CD4-positive, alpha-beta T cell treated with Interleukin-21 for 1 hour (primary cell): Measurements from ENCODE around the gene KLHDC9.
"Not testable (repeated sequence)": the region's sequence is repeated elsewhere in the genome, so short reads cannot be mapped to it uniquely, and the experiment has no call there.

Experiments used
- DNase-seq: peaks from one replicate; pipeline ENCODE4 v3.0.0-alpha.2; 2020

Gene KLHDC9, protein sequence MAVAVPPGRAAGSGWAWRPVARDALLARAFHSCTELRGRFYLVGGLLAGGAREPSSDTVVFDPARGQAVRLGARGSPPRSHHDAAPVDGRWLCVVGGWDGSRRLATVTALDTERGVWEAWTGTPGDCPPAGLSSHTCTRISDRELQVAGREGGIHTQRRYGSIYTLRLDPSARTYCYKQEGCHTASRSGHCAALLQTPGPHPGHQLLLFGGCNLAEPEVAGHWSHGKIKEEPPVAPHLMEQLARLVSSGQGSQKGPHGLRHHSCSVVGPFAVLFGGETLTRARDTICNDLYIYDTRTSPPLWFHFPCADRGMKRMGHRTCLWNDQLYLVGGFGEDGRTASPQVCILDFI

DNA sequence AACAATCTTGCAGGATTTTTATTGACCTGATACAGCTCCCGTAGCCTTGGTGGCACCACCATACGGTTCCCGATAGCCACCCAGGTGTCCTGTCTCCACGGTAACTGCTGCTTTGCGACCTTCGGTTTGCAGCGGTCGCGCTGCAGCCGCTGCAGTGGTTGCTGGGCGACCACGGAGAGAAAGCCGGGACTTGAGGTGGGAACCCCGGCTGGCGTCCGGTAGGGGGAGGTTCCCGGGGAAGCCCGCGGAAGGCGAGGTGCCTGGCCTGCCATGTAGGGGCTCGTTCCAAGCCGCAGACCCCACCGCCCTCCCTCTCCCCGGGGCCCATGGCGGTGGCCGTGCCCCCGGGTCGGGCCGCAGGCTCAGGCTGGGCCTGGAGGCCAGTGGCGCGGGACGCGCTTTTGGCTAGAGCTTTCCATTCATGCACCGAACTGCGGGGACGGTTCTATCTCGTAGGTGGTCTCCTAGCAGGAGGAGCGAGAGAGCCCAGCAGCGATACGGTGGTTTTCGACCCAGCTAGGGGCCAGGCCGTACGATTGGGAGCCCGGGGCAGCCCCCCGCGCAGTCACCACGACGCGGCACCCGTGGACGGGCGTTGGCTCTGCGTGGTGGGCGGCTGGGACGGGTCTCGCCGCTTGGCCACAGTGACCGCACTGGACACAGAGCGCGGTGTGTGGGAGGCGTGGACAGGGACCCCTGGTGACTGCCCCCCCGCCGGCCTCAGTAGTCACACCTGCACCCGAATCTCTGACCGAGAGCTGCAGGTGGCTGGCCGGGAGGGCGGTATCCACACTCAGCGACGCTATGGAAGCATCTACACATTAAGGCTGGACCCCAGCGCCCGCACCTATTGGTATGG, at the start of gene KLHDC9:
Gene KLHDC9, plus strand, starts transcription at position 152 of the 859 bp plus-strand sequence. Its CDS starts 175 bp downstream, at position 327.
- peak; percentile 89 for DNase-seq

DNA sequence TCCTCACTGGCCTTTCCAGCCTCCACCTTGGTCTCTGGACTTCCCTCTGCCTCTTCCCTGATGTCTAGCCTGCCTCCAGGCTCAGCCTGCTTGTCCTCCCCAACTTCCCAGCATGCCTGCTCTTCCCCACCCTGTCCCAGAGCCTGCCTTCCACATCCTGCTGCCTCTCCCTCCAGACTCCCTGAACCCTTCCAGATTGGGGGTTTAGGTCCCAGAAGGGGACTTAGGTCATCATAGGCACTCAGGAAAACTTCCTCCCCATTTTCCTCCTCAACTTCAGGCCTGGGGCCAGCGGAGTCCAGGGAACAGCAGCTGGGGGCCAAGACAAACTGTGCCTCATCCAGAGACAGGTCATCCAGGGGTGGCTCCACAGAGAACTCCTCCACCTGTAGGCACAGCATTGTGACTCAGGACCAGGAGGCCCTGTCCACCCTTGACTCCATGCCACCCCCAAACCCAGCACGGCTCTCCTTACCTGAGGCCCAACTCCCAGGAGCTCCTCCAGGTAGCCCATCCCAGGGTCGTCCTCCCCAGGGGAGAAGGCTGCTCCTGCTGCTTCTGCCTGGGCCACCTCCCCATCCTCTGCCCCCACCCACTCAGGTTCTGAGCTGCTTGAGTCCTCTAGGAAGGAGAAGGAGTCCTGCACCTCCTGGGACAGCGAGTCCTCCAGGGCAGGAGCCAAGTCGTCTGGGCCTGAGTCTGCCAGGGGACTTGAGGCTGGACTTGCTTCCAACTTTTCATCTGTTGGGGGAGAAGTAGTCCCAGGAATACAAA, 49.0 kb upstream of the KLHDC9 start:
- no peak for DNase-seq

DNA sequence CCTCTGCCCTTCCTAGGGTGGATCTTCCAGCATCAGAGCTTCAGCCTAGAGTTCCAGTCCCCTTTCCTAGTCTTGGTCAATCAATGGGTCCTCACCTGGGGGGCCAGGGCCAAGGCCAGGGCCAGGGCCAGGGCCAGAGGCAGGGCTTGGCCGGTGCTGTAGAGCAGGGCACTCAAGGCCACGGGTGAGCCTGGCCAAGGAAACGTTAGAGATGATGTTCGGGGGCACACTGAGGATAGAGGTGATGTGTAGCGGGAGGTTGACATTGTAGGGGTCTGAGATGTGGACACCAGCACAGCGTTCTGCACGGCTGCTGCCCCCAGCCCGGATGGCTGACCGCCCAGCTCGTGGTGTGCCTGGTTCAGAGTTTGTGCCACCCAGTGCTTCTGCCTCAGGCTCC, 46.9 kb upstream of the KLHDC9 start:
- DNase-seq: no peak

DNA sequence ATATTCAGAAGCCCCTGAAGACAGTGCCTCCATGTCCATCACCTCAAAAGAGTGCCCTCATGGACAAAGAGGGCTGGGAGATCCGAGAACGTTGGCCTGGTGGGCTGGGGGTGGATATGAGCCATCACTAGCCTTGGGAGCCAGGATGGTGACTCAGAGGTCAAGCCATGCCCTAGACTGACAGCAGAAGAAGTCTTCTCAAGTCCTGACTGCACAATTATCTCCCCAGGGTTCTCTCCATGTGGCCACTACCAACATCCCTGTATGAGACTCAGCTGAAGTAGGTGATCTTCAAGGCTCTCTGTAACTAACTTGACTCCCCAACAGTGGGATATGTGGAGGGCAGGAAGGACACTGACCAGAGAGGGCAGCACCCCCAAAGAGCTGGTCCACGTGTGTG, 45.3 kb upstream of the KLHDC9 start:
- no peak for DNase-seq

DNA sequence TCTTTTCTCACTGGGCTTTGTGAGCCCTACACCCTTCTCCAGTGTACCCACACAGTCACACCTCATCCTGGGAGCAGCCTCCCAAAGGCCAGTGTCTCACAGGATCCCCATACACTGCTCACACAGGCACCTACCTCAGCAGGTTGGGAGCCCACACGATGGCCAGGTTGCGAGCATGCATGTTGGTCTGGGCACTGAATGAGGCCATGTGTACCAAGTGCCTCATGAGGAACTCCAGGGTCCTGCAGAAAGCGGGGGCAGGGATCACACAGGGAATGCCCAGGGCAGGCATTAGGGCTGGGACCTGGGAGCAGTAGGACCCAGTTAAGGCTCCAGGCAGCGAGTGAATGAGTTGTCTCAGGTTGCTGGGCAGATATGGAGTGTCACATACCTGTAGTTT, 43.9 kb upstream of the KLHDC9 start:
- no peak for DNase-seq

DNA sequence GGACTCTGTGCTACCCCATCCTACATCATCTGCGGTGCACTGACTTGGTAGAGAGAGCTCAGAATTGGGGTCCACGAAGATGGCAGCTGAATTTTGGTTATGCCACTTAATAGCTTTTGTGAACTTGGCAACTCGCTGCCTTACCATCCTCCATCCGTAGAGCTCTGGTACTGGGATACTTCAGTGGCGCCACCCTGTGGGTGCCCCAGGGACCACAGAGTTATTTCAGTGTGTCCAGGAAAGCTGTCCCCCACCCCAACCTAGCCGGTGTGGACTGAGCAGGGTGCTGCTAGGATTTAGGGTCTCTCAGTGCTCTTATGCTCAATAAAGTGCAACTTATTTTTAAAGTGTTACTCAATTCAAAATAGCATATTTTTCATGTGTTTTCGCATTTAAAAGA, 43.4 kb upstream of the KLHDC9 start:
- no peak for DNase-seq

DNA sequence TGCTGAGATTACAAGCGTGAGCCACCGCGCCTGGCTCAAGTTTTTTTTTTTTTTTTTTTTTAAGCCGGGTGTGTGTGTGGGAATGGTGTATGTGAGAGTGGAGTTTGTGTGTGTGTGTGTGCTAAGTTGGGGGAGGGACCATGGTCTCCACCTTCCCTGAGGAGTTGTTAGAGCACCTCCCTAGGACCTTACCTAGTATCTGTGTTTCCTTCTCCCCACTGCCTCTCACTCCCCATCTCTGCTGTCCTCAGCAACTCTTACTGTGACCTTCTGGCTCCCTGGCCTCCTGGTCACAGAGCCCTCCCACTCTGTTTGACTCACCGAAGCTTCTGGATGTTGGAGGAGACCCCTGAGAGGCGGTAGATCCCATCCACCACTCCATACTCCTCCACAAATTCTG, 38.9 kb upstream of the KLHDC9 start:
- DNase-seq: no peak

DNA sequence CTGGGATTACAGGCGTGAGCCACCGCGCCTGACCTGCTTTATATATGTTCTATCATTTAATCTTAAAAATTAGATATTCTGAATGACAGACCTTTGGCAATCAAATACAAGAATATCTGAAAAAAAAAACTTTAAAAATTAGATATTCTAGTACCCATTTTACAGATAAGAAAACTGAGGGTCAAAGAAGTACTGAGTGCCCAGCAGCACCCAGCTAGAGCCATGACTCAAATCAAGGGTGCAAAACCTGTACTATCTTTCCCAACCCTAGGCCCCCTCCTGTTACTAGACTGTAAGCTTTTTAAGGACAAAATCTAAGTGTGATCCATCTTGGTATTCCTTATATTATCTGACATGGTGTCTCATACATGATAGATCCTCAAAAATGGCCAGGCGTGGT, 36.7 kb upstream of the KLHDC9 start:
- DNase-seq: no peak

DNA sequence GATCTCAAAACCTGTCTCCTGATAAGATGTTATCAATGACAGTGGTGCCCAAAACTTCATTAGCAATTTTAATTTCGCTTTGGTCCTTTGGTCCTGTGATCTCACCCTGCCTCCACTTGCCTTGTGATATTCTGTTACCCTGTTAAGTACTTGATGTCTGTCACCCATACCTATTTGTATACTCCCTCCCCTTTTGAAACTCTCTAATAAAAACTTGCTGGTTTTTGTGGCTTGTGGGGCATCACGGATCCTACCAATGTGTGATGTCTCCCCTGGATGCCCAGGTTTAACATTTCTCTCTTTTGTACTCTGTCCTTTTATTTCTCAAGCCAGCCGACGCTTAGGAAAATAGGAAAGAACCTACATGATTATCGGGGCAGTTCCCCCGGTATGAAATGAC, 34.2 kb upstream of the KLHDC9 start:
- peak; percentile 36 for DNase-seq

DNA sequence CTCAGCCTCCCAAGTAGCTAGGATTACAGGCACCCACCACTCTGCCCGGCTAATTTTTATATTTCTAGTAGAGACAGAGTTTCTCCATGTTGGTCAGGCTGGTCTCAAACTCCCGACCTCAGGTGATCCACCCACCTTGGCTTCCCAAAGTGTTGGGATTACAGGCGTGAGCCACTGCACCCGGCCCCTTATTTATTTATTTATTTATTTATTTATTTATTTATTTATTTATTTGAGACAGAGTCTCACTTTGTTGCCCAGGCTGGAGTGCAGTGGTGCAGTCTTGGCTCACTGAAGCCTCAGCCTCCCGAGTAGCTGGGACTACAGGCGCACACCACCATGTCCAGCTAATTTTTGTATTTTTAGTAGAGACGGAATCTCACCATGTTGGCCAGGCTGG, 32.5 kb upstream of the KLHDC9 start:
- not testable (repeated sequence) for DNase-seq

DNA sequence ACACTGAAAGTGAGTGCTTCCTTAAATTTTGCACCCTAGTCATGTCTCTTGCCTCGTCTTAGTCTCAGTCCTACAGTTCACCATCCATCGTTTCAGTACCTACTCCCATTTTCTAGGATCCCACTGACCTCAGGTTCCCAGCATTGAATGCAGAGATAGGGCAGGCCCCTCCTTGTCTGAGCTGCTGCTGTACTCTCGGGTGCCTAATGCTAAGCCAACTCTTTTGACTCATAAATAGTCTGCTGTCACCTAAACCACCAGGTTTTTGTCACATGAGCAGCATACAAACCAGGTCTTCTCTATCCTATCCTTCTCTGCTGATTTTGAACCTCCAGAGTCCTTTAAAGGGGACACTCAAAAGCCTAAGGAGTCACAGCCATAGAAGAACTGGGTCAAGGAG, 31.5 kb upstream of the KLHDC9 start:
- peak; percentile 36 for DNase-seq

DNA sequence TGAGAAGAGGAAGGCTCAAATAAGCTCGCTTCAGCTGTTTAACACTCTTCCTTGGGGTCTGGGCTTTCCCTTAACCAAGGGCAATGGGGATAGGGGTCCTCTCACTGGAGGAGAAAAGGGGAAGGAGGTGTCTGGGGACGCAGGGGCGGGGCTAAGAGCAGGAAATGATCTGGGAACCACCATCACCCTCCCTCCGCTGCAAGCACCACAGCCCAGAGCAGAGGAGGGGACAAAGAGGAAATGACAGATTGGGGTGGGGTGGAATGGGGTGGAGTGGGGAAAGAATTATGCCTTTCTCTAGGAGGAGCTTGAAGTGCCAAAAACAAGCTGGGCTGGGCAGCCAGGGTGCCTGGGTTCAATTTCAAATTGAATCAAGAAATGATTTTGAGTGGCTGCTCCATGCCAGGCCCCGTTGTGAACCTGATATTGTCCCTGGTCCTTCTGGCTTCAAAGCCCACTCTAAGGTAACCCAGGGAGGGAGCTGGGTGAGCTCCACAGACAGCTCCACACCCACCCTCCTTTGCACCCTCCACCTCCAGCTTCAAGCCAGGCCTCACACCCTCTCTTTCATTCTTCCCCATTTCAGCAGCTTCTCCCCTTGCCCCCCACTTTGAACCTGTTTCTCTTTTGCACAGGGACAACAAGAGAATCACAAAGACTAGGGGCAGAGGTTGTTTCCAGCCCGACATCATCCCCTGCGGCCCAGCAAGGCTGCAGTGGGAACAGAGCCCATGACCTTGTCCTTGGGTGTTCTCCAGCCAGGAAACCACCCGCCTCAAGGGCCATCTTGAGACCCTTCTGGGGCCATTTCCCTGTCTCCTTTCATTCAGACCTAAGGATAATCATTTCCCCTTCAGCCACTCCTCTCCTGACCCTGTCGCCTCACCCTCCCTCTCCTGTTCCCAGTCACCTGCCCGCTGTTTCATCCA, 29.6 kb upstream of the KLHDC9 start:
- DNase-seq: peak; percentile 94

DNA sequence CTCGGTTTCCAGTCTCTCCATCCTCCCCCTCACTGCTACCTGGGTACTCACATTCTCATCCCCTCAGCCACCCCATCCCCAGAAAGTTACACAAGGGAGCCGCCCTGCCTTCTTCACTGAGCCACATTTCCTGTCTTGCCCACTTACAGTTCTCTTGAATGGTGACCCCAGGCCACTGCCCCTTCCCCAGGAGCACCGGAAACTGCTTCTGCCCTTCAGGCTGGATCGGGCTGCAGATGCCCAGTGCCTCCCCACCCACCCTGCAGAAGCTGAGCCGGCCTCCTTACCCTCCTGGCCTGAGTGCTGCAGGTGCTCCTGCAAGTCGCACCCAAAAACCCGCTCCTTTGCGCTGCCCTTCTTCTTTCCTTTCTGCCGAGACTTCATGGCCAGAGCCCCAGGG, 28.9 kb upstream of the KLHDC9 start:
- DNase-seq: peak; percentile 37

DNA sequence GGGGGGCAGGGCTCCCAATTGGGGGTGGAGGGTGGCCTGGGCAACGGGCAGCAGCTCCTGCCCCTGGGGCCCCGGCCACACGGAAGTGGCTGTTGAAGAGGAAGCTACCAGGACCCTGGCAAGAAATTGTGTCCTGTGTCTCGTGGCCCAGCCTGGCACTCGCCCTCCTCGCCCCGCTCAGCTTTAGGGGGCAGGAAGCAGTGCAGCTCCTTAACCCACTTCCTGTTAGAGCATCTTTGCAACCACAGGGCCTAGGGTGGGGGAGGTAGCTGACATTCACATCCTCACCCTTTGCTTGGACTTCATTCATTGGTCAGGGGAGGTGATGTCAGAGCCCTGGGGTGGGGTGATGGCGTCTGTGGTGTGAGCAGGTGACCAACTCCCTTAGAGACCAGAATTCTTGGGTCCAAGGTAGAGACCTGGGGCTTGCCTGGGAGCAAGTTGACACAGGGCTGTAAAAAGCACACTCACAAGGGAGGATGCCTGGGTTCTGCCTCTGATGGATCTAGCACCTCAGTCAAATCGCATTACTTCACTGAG, 28.4 kb upstream of the KLHDC9 start, which contains the start of gene ARHGAP30:
Gene ARHGAP30, minus strand, starts transcription at position 161 of the 540 bp plus-strand sequence. CDS start 267 bp downstream, outside the sequence.
- DNase-seq: peak; percentile 96

DNA sequence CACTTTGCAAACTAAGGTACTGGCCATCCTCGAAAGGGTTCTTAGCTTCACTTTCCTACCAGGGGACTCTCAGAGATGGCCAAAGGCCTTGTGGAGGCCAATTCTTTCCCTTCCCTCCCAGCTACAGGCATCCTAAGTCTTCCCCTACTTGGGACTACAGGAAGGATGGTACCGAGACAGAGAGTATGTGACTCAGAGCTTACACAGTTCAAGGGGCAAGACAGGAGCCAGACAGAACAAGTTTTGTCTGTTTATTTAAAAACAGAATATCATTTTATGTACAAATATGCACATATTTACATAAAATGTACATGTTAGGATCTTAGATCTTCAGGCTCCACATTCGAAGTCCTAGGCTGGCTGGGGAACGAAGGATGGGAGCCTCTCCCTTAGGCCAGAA, 27.4 kb upstream of the KLHDC9 start:
- no peak for DNase-seq

DNA sequence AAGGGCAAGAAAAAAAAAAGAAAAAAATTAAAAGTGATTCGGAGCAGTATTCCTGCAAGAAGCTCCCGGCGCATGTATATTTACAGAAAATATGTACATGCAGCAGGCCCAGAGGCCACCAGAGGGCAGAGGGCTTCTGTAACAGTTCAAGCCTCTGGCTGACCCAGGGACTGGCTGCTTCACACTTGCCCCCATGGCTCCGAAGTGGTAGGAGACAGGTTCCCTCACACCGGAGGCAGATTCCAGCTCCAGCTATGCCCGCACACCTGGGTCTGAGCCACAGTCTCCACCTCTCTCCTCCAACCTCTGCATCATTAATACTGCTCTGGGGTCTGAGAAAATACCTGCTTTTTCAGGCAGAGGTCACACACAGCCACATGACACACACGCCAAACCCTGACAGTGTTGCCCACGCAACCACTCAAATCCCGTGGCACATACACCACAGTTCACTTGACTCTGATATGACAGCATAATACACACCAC, 26.2 kb upstream of the KLHDC9 start:
- DNase-seq: peak; percentile 61

DNA sequence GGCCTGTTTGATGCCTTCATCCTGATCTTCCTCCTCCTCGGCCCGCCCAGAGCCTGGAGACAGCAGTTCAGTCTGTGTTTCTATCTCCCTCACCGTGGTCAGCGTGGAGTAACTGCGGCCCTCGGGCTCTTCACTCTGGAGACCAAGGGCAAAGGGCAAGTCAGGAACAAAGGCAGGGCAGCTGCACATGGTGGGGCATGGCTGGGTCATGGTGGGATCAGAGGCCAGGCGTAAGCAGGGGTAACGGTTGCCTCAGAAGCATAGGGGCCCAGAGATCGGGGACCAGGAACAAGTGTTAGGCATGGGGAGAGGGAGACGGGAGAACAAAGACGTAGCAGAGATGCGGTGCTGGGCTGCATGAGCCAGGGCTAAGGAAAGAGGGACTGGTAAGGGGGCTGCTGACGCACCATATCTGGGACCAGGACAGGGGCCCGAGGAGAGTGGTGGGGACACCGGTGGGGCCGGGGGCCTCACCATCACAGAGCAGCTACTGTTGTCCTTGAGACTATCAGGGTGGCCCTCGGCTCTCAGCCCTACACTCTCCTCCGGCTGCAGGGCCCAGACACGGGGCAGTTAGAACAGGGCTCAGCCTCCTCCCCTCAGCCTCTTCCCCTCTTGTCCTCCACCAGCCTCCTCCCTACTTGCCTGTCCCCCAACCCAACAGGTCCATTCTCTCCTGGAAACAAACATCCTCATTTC, 25.3 kb upstream of the KLHDC9 start:
- DNase-seq: no peak

DNA sequence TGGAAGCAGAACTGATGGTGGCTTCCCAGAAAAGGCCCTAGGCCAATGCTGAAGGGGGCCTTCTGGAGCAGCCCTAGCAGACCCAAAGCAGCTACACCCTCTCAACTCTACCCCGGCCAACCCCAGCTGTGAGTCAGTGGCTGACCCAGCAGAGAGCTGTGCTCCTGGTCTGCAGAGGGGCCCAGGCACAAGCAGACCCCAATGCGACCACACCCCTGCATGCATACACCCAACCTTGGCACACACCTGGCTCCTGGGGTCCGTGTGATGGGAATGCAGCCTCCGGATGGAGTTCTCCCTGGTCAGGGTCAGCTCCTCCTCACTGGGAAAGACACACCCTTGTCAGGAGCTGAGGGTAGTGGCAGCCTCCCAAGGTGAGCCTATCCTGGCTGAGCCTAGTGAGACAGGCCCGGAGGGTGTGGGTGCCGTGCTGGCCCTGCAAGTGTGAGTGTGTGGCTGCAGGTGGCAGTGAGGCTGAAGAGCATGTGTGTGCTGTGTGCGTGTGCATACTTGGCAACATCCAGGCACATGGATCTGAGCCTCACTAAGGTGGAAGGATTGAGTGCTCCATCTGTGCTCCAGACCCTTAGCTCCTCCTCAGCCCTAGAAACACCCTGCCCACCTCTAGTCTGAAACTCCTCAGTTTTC, 24.6 kb upstream of the KLHDC9 start:
- no peak for DNase-seq

DNA sequence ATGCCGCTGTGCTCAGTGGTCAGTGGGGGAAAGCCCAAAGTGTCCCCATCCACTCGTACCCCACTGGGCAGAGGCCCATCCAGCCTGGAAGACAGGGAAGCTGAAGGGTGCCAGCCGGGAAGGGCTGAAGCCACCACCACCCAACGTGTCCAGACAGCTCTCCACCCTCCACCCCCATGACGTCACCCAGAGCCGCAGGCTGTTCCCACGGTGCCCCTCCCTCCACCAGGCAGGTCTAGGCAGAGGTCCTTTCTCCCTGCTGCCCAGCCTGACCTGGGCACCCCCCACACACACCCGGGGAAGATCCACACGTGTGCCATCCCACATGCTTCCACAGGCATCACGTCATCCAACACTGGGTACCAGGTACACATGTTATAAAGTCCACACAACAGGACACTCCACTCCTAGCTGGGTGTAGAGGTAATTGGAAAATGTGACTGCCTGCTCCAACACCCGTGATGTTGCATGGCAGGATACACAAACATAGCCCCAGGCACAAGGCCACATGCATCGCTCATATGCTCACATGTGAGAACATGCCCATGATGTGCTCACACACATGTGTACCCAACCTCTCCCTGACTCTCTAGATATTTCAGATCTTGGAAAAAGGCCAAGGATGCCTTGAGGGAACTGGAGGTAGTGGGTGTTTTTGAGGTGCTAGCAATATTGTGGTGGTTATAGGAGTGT, 23.3 kb upstream of the KLHDC9 start:
- DNase-seq: no peak

DNA sequence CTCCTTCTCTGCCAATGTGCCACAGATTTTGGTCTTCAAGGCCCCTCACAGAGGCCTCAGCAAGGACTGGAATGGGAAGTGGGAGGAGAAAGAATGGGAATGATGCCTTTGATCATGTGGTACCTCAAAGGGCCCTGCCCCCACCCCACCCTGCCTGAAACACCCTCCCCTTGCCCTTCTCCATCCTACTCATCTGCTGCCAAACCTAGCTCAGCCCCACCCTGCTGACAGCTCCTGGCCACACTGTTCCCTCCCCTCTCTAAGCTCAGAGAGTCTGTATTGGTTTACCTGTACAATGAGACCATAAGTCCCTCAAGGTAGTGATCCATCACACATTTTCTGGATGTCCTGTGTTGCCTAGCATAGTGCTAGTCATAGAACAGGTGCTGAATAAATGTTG, 21.8 kb upstream of the KLHDC9 start:
- no peak for DNase-seq
